Thyroid gland (tissue), 4 donors: ENCODE data around the gene EI24.

Source experiments
- CTCF ChIP-seq, 6 experiments: fragments of 200-600 bp in 3 of 6; fragments of 450-650 bp in 3 of 6; sonication (generic) in 3 of 6; IDR thresholded peaks; one replicate each; pipeline ENCODE4 v1.5.1; 2016 to 2019; ENCODE audit warnings: antibody characterized with exemption in 6 of 6, mild to moderate bottlenecking in 2 of 6, inconsistent platforms in 1 of 6, moderate library complexity in 1 of 6
- POLR2A ChIP-seq, 2 donors: fragments of 450-650 bp; IDR thresholded peaks; one replicate each; pipeline ENCODE4 v1.6.1; 2017; ENCODE audit warnings: antibody characterized with exemption in 2 of 2, mild to moderate bottlenecking in 2 of 2, moderate library complexity in 1 of 2

- TF ChIP-seq CTCF (IDR thresholded peaks at IDR 0.05) (no peak), POLR2A (IDR thresholded peaks at IDR 0.05) (no peak)
Measured at GRCh38 chr11:125588505-125588904, 19.2 kb downstream of the EI24 start.
